HG02981 (cell line): ENCODE measurements around the gene PTPN11.

ENCODE experiments used
- ATAC-seq: cut with Tn5 transposase; IDR thresholded peaks from one replicate; pipeline ENCODE4 v1.9.1; 2021; ENCODE audit warnings: mild to moderate bottlenecking, moderate library complexity; ENCODE audit not compliant: unreplicated experiment

Gene PTPN11

GRCh38 chr12:112538740-112539139 is 120.0 kb downstream of the PTPN11 start:
- ATAC-seq, result no peak

GRCh38 chr12:112539221-112539620 is 120.5 kb downstream of the PTPN11 start:
- ATAC-seq, result no peak

GRCh38 chr12:112540021-112540420 is 121.3 kb downstream of the PTPN11 start:
- no peak for ATAC-seq

GRCh38 chr12:112543751-112544150 is 125.0 kb downstream of the PTPN11 start:
- ATAC-seq, result no peak

- no peak for ATAC-seq
These were observed 127.6 kb downstream of the PTPN11 start for GRCh38 chr12:112546339-112546738.

- no peak for ATAC-seq
These were observed 128.2 kb downstream of the PTPN11 start for GRCh38 chr12:112546996-112547395.

- ATAC-seq, result no peak
These were observed 130.3 kb downstream of the PTPN11 start for GRCh38 chr12:112549031-112549430.

GRCh38 chr12:112551681-112552080 is 132.9 kb downstream of the PTPN11 start:
- no peak for ATAC-seq

- ATAC-seq, result no peak
These were observed 137.0 kb downstream of the PTPN11 start for GRCh38 chr12:112555621-112556233.

- ATAC-seq, result no peak
These were observed 139.3 kb downstream of the PTPN11 start for GRCh38 chr12:112557951-112558630.
